GM18517 (cell line): ENCODE data around the gene CRHR2.
"Not testable (repeated sequence)": the region's sequence is repeated elsewhere in the genome, so short reads cannot be mapped to it uniquely, and the experiment has no call there.

Experiments
- ATAC-seq: cut with Tn5 transposase; IDR thresholded peaks from one replicate; pipeline ENCODE4 v1.9.1; 2021; ENCODE audit warnings: mild to moderate bottlenecking, moderate library complexity; ENCODE audit not compliant: unreplicated experiment

CRHR2 gene

DNA sequence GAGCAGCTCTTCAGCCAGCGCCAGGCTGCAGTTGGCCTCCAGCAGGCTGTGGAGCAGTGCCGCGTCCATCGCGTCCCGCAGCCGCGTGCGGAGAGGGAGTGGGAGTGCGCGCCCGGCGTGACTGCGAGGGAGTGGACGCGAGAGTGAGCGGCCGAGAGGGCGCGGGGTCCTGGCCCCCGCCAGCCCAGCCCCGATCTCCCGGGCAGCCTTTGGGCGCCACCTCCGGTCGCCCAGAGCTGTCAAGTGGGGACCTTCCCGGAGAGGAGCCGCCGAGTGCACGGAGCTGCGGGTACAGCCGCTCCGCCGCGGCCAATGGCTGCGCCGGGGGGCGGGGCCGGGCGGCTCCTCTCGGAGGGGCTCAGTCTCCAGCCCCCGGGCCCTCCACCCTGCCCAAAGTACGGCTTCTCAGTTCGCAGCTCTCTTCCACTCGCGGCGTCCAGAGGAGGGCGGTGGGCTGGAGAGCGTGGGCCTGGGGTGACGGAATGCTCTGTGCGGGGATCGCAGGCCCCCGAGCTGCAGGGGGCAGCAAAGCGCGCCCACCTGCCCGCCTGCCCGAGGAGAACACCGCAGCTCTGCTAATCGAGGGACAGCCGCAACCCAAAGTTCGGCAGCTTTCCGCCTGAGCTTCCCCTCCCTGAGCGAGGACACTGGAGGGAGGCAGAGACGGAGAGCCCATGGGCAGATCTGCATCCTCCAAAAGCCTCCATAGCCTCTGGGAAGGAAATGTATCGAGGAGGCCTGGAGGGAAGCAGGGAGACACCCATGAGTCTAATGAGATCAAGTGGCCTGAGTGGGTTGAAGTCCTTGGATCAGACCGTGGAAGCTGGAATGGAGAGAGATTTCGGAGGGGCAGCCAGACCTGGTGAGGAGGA lies at the start of gene CRHR2:
TSS of gene CRHR2 (minus strand) at position 245 of the 872 bp plus-strand sequence. CDS start at position 69, 176 bp downstream.
- no peak for ATAC-seq

DNA sequence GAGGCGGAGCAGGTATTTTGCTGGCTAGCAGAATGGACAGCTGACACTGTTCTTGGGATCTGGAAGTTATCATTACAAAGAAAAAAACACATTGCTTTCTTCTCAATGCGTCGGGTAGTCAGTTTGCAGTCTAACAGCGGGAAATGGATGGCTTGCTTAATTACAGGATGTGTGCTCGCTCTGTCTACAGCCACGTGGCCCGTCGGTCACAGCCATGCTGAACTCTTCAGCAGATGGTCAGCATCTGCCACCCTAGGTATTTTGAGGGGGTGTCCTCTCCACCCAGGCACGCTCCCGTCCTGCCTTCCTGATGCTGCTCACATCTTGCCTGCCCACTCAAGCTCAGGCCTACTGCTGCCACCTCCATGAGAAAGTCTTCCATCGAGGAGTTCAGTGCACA lies 49.3 kb upstream of the CRHR2 start:
- ATAC-seq, result no peak

DNA sequence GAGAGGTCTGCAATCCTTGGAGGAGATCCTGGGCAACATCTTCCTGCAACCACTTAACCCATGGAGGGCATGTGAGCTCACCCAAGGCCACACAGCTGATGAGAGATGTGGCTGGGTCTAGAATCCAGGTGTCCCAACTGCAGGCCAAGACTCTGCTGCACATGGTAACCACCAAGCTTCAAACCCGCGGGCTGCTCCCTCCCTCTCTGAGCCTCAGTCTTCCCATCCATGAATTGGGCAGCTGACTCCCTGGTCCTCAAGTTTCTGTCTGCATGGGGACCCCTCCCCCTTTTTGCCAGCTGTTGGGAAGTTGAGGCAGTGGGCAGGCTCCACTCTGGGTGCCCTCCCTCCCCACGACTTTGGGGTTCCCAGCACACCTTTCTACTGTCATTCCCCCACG lies 48.7 kb upstream of the CRHR2 start:
- ATAC-seq, result no peak

DNA sequence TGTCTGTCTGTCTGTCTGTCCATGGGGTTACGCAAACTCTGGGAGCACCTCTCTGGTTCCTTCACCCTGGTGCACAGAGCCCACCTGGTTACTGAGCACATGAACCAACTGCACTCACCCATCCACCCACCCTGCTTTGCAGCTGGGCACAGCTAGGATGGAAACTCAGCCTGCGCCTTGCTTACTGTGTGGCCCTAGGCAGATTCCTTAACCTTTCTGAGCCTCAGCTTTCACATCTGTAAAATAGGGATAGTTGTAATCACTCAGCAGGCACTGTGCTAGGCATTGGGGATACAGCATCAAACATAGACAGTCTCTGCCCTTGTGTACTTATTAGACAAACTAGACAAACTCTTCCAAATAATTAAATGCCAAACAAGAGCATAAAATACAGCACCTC lies 47.8 kb upstream of the CRHR2 start:
- no peak for ATAC-seq

DNA sequence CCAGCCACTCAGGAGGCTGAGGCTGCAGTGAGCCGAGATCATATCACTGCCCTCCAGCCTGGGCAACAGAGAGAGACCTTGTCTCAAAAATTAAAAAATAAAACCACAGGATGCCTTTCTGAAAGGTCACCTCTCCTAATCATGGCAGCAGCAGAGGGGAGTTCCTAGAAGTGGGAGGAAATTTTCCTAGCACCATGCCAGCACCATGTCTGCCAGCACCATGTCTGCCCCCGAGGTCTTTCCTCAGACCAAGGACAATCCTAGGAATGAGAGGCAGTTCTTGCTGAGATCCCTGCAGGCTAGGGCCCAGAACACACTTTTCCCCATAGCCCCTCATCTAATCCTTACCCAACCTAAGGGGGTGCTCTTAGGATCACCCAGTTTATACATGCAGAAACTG lies 47.4 kb upstream of the CRHR2 start:
- ATAC-seq, result no peak

DNA sequence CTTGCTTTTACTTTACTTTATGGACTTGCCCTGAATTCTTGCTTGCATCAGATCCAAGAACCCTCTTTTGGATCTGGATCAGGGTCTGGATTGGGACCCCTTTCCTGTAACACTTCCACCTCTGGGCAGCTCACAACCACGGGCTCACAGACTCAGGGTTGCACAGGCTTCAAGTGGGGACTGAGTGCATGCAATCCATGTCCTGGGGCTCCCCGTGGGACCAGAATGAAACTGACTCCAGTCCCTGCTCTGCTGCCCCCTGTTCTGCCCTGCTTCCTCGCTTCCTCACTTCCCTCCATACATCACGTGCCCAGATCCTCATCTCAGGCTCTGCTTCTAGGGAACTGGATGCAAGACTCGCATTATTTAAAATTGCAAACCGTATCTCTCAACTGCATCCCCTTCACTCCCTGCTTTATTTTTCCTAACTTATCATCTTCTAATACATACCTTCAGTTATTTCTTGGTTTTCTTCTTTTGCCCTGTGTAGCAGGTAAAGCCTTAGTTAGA lies 46.4 kb upstream of the CRHR2 start:
- ATAC-seq, result no peak

DNA sequence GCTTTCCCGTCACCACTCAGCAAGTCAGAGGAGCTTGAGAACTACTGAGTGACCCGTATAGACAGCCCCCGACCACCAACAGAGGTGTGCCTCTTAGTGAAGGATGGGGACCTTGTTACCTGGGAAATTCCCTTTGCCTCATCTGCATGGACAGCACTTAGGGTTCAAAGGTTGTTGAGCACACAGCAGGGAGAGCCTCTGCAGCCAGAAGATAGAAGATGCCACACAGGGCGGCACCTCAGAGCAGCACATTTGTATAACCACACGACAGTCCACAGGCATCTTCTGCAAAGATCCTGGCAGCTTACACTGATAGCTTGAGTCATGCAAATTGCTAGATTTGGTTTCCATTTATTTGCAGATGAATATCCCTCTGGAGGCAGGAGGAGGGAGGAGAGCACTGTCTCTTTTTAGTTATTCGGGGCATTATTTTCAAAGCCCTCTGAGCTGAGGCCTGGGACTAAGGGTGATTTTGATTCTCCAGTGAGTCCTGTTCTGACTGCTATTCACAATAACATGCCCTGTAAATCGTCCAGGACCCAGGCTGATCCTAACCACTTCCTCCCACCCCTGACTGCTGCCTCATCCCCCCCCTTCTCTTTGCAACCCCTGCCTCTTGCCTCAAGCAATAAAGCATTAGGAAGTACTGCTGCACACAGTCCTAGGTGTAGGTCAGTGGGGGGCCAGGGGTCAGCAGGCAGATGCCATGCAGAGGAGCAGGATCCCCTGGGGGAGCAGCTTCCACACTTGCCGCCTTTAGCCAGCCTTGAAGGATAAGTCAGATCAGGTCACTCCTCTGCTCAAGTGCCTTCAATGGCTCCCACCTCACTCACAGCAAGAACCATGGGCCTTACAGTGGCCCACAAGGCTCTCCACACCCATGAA lies 45.0 kb upstream of the CRHR2 start:
- ATAC-seq, result peak; percentile 59

DNA sequence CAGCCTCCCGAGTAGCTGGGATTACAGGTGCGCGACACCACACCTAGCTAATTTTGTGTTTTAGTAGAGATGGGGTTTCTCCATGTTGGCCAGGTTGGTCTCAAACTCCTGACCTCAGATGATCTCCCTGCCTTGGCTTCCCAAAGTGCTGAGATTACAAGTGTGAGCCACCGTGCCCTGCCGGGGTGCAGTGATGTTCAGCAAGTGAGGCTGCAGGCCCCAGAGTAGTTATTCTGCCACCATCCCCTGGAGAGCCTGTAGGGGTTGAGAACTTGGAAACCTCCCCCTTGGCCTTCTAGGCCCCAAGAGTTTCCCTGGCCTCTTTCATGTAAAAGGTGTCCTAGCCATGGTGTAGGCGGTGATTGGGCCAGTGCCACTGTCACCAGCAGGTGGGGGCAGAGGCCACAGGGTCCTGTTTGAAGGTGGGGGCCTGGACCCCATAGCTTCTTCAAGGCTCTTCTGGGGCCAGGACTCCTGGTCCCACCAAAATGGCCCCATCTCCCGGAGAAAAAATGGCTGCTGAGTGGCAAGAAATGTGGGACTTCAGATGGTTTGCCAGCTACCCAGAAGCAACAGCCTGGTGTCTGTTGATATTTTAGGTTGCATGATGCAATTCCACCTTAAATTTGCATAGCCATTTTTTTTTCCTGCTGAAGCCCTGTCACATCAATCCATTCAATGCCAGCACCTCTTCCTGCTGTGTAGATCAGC lies 44.2 kb upstream of the CRHR2 start:
- no peak for ATAC-seq

DNA sequence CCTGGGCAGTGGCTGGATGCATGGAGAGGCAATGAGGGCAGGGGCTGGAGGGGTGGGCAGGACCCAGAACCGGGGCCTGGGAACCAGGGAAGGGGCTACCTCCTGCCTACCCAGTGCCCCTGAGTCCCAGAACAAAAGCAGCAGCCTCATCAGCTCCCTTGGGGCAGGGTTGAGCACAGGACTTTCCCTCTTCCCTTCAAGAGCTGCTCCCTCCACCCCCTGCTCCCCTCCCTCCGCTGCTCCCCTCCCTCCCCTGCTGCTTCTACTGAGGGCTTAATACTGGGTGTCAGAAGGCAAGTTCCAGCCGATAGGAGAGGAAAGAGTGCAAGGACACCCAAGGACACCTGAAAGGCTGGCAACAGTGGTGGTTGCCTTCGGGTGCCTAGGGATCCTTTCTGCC lies 41.5 kb upstream of the CRHR2 start:
- ATAC-seq, result no peak

DNA sequence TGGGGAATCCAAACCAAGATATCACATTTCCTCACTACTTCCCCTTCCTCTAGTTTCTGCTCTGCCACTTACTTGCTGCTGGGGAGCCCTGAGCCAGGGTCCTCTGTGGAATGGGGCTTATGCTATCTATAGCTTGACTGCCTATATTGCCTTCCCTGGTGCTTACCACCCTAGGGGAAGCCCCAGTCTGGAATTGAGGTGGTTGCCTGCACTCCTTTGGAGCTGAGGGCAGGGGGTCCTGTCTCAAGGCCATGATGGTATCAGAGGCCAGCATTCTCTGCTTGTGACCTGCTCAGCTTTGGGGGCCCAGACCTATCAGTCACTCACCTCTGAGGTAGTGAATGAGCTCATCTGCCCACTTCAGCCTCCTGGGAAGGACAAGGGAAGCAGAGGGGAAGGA lies 40.4 kb upstream of the CRHR2 start:
- ATAC-seq, result no peak

DNA sequence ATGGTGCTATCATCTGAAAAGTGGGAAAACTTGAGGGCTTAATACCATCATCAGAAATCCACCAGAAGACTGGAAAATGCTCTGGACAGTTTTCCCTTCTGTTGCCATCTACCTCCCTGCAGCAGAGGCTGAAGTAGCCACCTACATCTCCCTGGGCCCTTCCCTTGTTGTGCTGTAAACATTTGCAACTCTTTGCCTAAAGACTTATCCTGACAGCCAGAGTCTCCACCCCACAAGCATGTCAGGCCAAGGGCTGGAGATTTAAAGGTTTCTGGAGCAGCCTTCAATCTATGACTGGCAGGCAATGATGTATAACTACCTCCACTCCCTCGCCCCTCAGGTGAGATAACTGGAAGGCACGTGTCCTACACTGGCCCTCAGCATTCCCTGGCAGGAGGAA lies 39.9 kb upstream of the CRHR2 start:
- ATAC-seq, result no peak

DNA sequence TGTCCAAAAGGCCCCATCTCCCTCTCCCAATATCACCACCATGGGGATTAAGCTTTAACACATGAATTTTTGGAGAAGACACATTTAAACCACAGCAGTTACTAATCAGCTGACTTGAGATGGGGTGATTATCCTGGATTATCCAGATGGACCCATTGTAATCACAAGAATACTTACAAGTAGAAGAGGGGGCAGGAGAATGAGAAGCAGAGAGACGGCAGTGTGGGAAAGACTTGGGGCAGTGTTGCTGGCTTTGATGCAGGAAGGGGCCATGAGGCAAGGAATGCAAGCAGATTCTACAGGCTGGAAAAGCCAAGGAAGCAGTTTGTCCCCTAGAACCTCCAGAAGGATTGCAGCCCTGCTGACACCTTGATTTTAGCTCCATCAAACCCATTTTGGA lies 39.0 kb upstream of the CRHR2 start:
- no peak for ATAC-seq

DNA sequence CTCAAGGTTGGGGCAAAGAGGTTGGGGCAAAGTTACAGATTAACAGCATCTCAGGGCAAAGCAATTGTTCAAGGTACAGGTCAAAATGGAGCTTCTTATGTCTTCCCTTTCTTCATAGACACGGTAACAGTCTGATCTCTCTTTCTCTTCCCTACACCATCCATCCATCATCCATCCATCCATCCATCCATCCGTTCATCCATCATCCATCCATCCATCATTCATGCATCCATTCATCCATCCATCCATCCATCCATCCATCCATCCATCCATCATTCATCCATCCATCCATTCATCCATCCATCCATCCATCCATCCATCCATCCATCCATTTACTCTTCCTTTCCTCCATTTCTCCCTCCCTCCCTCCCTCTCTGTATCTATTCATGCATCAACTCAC lies 37.2 kb upstream of the CRHR2 start:
- not testable (repeated sequence) for ATAC-seq

DNA sequence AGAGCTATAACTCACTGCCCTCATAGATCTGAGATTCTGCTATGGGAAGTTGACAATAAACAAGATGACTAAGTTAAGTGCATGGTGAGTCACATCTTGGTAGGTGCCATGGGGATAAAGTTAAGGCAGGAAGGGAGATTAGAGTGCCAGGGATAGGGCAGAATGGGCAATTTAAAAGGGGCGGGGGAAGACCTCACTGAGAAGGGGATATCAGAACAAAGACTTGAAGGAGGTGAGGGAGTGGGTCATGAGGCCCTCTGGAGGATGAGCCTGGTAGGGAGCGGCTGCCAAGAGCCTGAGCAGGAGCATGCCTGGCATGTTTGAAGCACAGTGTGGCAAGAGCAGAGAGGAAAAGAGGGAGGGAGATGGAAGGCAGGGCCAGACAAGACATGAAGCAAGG lies 34.9 kb upstream of the CRHR2 start:
- no peak for ATAC-seq

DNA sequence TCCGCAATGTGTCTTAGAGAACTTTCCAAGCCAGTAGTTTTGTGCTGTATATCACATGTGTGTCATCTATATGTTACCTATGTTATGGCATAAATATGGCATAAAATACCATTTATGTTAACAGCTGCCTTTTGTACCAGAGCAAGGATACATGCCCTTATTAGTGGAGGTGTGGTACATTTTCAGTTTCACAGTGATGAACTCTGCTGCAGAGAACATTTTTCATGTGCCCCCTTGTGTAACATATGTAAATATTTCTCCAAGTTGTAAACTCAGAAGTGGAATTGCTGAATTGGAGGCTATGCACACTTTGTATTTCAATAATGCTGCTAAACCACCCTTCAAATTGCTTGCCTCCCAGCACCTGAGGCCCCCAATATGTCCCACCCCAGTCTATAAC lies 31.9 kb upstream of the CRHR2 start:
- no peak for ATAC-seq

DNA sequence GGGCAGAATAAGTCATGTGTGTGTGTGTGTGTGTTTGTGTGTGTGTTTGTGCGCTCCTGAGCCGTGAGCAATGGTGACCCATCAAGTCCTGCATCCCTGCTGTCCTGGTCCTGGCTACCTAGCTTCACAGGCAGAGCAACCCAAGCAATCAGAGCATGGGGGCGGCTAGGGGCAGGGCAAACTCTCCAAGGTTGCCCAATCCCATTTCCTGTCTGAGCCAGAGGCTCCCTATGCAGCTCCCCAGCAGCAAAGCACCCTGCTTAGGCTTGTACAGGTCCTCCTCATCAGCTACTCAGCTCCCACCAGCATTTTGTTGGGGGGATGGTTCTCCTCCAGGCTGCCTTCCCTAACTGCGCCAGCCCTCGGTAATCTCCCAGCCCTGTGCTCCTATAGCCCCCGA lies 31.1 kb upstream of the CRHR2 start:
- no peak for ATAC-seq

DNA sequence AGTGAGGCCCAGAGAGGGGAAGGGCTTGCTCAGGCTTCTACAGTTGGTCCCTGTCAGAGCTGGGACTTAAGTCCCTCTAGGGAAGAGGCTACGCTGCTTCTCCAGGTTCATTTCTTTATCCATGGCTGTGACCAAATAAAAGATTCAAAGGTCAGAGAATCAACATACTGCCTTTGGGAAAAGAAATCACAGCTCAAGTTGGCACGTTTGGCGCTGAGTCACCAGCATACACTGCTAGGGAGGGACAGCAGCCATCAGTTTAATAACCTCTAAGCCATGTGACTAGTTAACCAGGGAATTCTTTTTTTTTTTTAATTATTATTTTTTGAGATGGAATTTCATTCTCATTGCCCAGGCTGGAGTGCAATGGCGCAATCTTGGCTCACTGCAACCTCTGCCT lies 28.4 kb upstream of the CRHR2 start:
- no peak for ATAC-seq

DNA sequence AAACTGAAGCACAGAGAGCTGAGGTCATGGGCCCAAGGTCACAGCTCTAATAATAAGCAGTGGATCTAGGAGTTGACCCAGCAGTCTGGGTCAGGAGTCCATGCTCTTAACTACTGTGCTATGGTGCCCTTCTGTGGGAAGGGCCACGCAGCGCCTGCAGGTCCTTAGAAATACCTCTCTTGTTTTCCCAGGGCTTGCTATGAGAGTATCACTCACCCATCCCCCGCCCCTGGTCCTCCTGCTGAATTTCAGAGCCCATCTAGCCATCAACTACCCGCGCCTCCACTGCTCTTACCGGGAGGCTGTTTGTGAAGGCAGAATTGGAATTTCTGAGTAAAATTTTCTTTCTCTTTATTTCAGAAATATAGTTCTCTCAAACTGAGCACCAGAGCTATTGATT lies 27.3 kb upstream of the CRHR2 start:
- no peak for ATAC-seq

DNA sequence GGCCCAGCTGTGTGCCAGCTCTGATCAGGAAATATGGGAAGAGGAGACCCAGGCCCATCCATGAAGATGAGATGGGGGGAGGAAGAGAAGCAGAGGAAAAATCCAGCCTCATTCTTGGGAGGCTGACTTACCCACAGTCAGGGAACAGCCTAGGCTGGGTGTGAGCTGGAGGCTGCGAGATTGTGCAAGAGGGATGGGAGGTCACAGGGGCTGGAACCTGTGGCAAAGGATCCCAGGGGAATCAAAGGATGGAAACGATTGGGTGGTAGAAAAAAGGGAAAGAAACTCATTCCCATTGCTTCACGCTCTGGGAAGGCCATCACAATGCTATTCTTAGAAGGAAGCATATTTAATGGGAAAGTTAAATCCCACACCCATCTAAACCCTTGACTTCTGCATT lies 26.7 kb upstream of the CRHR2 start:
- ATAC-seq, result no peak

DNA sequence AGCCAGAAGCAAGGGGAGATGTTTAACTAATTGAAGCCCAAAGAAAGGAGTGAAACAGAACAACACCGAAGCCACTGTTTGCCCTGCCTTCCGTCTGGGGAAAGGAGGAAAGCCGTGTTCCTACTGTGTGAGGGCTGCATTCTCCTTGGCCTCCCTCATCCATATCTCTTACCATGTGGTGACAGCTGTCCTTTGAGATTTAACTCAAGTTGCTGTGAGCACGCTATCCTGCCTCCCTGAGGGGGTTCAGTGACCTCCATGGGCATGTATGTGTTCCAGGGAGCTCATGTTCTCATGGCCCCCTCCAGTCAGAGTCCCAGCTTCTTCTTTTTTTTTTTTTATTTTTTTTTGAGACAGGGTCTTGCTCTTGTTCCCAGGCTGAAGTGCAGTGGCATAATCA lies 26.2 kb upstream of the CRHR2 start:
- ATAC-seq, result no peak
